ENCODE data around the gene PHACTR1. TPM values are rescaled to one million over a fixed set of nuclear protein-coding genes. Genes with fewer than 3 reads are reported as not detected.

PHACTR1 gene
- total RNA-seq, 4 donors from 2014 or later, result 1.2 to 3.2 (median 1.6) TPM; not detected in 1

DNA sequence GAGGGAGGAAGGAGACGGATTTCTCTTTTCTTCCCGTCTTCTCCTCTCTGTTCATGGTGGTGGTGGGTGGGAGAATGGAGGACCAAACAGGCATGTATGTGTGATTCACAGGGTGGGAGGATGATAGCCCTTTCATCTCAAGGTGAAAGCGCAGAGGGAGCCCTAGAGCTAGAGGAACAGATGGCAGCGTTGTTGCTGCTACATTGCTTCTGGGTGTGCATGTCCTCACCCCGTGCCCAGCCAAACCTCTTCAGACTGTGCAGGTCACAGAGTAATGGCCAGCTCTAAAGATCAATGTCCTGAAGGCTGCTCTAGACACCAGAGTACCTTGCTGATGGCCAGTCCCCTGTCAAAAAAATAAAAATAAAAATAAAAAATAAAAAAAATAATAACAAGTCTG lies 310.0 kb downstream of the PHACTR1 start:
- DNase-seq, result no peak
- in situ Hi-C loops (cut with MboI; ENCODE audit: low pct_ligation_motif_present in 1 of 4, low pct_unique_long_range_greater_than_20kb in 1 of 4, low sequenced_read_pairs in 3 of 4), result no loop called here

DNA sequence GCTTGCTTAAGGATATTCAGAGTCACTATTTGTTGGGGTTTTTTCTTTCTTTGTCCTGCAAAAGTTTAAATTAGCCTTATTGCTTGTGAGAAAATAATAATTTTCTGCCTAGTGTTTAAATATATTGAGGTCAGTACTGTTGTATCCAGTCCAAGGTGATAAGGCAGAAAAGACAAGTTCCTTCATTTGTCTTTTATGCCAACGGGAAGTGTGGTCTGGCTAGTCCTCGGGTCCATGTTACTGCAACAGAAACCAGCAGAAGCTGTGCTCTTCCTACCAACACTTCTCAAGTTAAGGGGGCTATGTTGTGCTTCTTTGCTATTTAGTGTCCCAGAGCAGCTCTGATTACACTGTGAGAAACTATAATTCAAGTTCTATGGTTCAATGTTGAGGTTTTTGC lies 310.6 kb downstream of the PHACTR1 start:
- Histone ChIP-seq H3K4me3 (no peak overlapping the region), H3K27me3 (no peaks in the 10 kb centered on the region), H3K27ac (no peak overlapping the region), H3K36me3 (no peaks in the 10 kb centered on the region), H3K9me3 (no peaks in the 10 kb centered on the region), H3K4me1 (no peaks in the 10 kb centered on the region)
- DNase-seq, result no peak
- in situ Hi-C loops (cut with MboI; ENCODE audit: low pct_ligation_motif_present in 1 of 4, low pct_unique_long_range_greater_than_20kb in 1 of 4, low sequenced_read_pairs in 3 of 4) (no loop called here), intact Hi-C loops (cut with DNase I; ENCODE audit: low total_unique reads) (no loop called here)
- 39 to 62% methylated on average over 2 of the region's 2 CpGs for WGBS, 2 donors (ENCODE audit: low coverage in 1 of 2)
- no peak for TF ChIP-seq POLR2A (IDR thresholded peaks at IDR 0.05)
- TF ChIP-seq, protein P1, sequence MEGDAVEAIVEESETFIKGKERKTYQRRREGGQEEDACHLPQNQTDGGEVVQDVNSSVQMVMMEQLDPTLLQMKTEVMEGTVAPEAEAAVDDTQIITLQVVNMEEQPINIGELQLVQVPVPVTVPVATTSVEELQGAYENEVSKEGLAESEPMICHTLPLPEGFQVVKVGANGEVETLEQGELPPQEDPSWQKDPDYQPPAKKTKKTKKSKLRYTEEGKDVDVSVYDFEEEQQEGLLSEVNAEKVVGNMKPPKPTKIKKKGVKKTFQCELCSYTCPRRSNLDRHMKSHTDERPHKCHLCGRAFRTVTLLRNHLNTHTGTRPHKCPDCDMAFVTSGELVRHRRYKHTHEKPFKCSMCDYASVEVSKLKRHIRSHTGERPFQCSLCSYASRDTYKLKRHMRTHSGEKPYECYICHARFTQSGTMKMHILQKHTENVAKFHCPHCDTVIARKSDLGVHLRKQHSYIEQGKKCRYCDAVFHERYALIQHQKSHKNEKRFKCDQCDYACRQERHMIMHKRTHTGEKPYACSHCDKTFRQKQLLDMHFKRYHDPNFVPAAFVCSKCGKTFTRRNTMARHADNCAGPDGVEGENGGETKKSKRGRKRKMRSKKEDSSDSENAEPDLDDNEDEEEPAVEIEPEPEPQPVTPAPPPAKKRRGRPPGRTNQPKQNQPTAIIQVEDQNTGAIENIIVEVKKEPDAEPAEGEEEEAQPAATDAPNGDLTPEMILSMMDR (IDR thresholded peaks at IDR 0.05), result no peak
- no peak for TF ChIP-seq EP300 (IDR thresholded peaks at IDR 0.05; ENCODE audit: low read depth)
- TF ChIP-seq POLR2AphosphoS5 (IDR thresholded peaks at IDR 0.05), result no peak

More for the DNA sequence above, 310.0 kb downstream of the PHACTR1 start:
- intact Hi-C loops (cut with DNase I; ENCODE audit: low total_unique reads), result no loop called here
- H3K4me1 ChIP-seq, result no peaks in the 10 kb centered on the region
- H3K36me3 ChIP-seq, result no peaks in the 10 kb centered on the region
- H3K27me3 ChIP-seq, result no peaks in the 10 kb centered on the region
- H3K9me3 ChIP-seq, result no peaks in the 10 kb centered on the region
- H3K27ac ChIP-seq, result no peak overlapping the region
- no peak overlapping the region for H3K4me3 ChIP-seq
- no peak for TF ChIP-seq POLR2AphosphoS5 (IDR thresholded peaks at IDR 0.05)
- TF ChIP-seq EP300 (IDR thresholded peaks at IDR 0.05; ENCODE audit: low read depth), result no peak
- no peak for TF ChIP-seq POLR2A (IDR thresholded peaks at IDR 0.05)
- TF ChIP-seq, protein P1 (IDR thresholded peaks at IDR 0.05), result no peak
- 64 to 84% methylated on average over 2 to 5 of the region's 5 CpGs for WGBS, 2 donors (ENCODE audit: low coverage in 1 of 2)

DNA sequence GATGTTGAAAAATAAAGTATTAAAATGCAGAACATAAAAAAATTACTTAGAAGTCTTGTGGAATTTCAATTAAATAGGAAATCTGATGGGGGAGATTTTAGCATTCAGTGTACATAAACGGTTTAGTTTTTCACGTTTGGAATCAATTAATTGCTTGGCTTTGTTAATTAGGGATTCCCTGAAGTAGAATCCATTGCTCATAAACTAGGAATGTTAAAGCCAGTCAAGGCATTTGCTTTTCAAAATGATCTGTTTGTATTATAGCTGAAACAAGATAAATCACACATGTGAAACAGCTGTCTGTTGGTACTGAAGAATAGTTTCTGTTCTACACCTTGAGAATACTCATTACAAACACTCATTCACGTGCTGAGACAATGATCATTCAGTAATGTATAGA lies 313.8 kb downstream of the PHACTR1 start:
- 29 to 46% methylated on average over 3 of the region's 3 CpGs for WGBS, 2 donors (ENCODE audit: low coverage in 1 of 2)
- intact Hi-C loops (cut with DNase I; ENCODE audit: low total_unique reads) (no loop called here), in situ Hi-C loops (cut with MboI; ENCODE audit: low pct_ligation_motif_present in 1 of 4, low pct_unique_long_range_greater_than_20kb in 1 of 4, low sequenced_read_pairs in 3 of 4) (no loop called here)
- TF ChIP-seq POLR2A (IDR thresholded peaks at IDR 0.05) (no peak), POLR2AphosphoS5 (IDR thresholded peaks at IDR 0.05) (no peak), EP300 (IDR thresholded peaks at IDR 0.05; ENCODE audit: low read depth) (no peak)
- TF ChIP-seq, protein P1 (IDR thresholded peaks at IDR 0.05), result no peak
- no peaks in the 10 kb centered on the region for H3K27me3 ChIP-seq
- no peak for DNase-seq
- H3K4me3 ChIP-seq, result no peak overlapping the region
- no peaks in the 10 kb centered on the region for H3K4me1 ChIP-seq
- no peaks in the 10 kb centered on the region for H3K36me3 ChIP-seq
- H3K9me3 ChIP-seq, result no peaks in the 10 kb centered on the region
- no peak overlapping the region for H3K27ac ChIP-seq

DNA sequence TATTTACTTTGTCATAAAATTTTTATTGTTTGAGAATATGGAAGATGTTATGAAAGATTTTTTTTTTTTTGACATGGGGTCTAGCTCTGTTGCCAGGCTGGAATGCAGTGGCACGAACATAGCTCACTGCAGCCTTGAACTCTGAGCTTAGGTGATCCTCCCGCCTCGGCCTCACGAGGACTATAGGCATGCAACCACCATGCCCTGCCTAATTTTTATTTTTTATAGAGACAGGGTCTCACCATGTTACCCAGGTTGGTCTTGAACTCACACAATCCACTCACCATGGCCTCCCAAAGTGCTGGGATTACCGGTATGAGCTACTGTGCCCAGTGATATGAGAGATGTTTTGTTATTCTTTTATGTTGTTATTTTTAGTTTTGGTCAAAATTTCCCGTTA lies 316.0 kb downstream of the PHACTR1 start:
- Histone ChIP-seq H3K4me3 (no peak overlapping the region), H3K4me1 (no peaks in the 10 kb centered on the region), H3K36me3 (no peaks in the 10 kb centered on the region), H3K27me3 (no peaks in the 10 kb centered on the region), H3K27ac (no peak overlapping the region), H3K9me3 (no peaks in the 10 kb centered on the region)
- DNase-seq, result no peak
- intact Hi-C loops (cut with DNase I; ENCODE audit: low total_unique reads) (no loop called here), in situ Hi-C loops (cut with MboI; ENCODE audit: low pct_ligation_motif_present in 1 of 4, low pct_unique_long_range_greater_than_20kb in 1 of 4, low sequenced_read_pairs in 3 of 4) (no loop called here)
- WGBS, 2 donors (ENCODE audit: low coverage in 1 of 2), result 49 to 60% methylated on average over 3 to 6 of the region's 6 CpGs
- TF ChIP-seq EP300 (IDR thresholded peaks at IDR 0.05; ENCODE audit: low read depth), result no peak
- TF ChIP-seq, protein P1 (IDR thresholded peaks at IDR 0.05), result no peak
- no peak for TF ChIP-seq POLR2A (IDR thresholded peaks at IDR 0.05)
- no peak for TF ChIP-seq POLR2AphosphoS5 (IDR thresholded peaks at IDR 0.05)
